WTC11 (cell line): Measurements from ENCODE around the gene MRPL46.

ENCODE experiments used
- CTCF ChIP-seq: fragments of 200-600 bp; IDR thresholded peaks from 2 replicates; pipeline ENCODE4 v1.8.0; 2022; ENCODE audit warnings: antibody characterized with exemption
- E2F1 ChIP-seq: sonication (generic); formaldehyde crosslinking; IDR thresholded peaks from 2 replicates; pipeline ENCODE4 v1.8.0; 2022; ENCODE audit warnings: mild to moderate bottlenecking, missing genetic modification reagents
- HMGA2 ChIP-seq: fragments of 250-450 bp; sonication (Bioruptor Pico); IDR thresholded peaks from 2 replicates; pipeline ENCODE4 v1.4.0; 2021; ENCODE audit warnings: mild to moderate bottlenecking, moderate library complexity
- RELA ChIP-seq: sonication (generic); formaldehyde crosslinking; IDR thresholded peaks from 2 replicates; pipeline ENCODE4 v1.8.1; 2022; ENCODE audit warnings: missing genetic modification reagents, mild to moderate bottlenecking, borderline replicate concordance
- RORB ChIP-seq: fragments of 250-450 bp; sonication (Bioruptor Pico); IDR thresholded peaks from 2 replicates; pipeline ENCODE4 v1.9.0; 2021; ENCODE audit warnings: mild to moderate bottlenecking
- ZBTB21 ChIP-seq: sonication (generic); formaldehyde crosslinking; IDR thresholded peaks from 2 replicates; pipeline ENCODE4 v1.8.1; 2023; ENCODE audit warnings: mild to moderate bottlenecking, missing genetic modification reagents, borderline replicate concordance
- ZNF263 ChIP-seq: sonication (generic); formaldehyde crosslinking; IDR thresholded peaks from 2 replicates; pipeline ENCODE4 v1.8.1; 2022; ENCODE audit warnings: low read depth, mild to moderate bottlenecking, moderate library complexity, missing genetic modification reagents
- ZNF512 ChIP-seq: sonication (generic); formaldehyde crosslinking; IDR thresholded peaks from 2 replicates; pipeline ENCODE4 v1.8.1; 2022; ENCODE audit warnings: missing genetic modification reagents, borderline replicate concordance
- TF ChIP-seq, protein P1 (sequence below): sonication (generic); formaldehyde crosslinking; IDR thresholded peaks from 2 replicates; pipeline ENCODE4 v1.8.0; 2022; ENCODE audit warnings: mild to moderate bottlenecking, missing genetic modification reagents

GRCh38 chr15:88431441-88431840, 35.7 kb downstream of the MRPL46 start:
- no peak for TF ChIP-seq RELA (CRISPR knock-in tag)
- TF ChIP-seq HMGA2 (CRISPR knock-in tag), result no peak
- no peak for TF ChIP-seq CTCF
- TF ChIP-seq RORB, result no peak
- no peak for TF ChIP-seq ZNF263 (CRISPR knock-in tag)
- no peak for TF ChIP-seq ZNF512
- TF ChIP-seq, protein P1, sequence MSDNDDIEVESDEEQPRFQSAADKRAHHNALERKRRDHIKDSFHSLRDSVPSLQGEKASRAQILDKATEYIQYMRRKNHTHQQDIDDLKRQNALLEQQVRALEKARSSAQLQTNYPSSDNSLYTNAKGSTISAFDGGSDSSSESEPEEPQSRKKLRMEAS (CRISPR knock-in tag), result no peak
- no peak for TF ChIP-seq ZBTB21
- TF ChIP-seq E2F1 (CRISPR knock-in tag), result no peak
